ENCODE measurements around the gene TDRKH.

DNA sequence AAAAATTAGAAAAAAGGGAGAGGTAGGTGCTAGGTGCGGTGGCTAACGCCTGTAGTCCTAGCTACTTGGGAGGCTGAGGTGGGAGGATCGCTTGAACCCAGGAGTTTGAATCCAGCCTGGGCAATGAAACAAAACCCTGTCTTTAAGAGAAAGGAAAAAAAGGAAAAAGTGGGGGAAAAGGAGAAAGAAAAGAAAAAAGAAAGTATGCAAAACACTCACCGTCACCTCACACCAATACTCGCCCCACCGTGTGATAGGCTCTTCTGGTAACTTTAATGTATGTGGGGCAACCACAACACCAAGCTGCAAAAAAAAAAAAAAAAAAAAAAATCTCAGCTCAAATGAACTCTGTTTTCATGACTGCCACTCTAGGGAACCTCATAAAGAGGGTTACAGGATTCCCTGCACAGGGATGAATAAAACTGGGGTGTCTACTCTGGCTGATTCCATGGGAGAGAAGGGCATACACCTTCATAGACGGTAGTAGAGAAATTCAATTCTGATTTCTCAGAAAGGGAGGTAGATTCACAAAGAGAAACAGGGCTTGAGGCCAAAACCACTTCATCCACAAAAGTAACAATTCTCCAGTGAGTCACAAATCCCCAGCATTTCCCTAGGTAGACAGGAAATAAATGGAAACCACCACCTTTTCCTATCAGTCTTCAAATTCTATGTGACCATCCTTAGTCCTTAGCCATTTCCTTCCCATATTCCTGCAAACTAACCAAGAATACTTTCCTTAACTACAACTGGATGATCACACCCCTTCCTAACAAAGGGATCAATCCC lies 29.5 kb downstream of the TDRKH start:
- TF ChIP-seq EP300 (IDR thresholded peaks at IDR 0.05), result no peak
- TF ChIP-seq POLR2AphosphoS5 (IDR thresholded peaks at IDR 0.05), result no peak
- TF ChIP-seq, protein P1, sequence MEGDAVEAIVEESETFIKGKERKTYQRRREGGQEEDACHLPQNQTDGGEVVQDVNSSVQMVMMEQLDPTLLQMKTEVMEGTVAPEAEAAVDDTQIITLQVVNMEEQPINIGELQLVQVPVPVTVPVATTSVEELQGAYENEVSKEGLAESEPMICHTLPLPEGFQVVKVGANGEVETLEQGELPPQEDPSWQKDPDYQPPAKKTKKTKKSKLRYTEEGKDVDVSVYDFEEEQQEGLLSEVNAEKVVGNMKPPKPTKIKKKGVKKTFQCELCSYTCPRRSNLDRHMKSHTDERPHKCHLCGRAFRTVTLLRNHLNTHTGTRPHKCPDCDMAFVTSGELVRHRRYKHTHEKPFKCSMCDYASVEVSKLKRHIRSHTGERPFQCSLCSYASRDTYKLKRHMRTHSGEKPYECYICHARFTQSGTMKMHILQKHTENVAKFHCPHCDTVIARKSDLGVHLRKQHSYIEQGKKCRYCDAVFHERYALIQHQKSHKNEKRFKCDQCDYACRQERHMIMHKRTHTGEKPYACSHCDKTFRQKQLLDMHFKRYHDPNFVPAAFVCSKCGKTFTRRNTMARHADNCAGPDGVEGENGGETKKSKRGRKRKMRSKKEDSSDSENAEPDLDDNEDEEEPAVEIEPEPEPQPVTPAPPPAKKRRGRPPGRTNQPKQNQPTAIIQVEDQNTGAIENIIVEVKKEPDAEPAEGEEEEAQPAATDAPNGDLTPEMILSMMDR (IDR thresholded peaks at IDR 0.05), result no peak
